ENCODE data around the gene GAST.
A peak's percentile ranks its signal among the peaks of the same experiment; 100 is the strongest.

Gene GAST

DNA sequence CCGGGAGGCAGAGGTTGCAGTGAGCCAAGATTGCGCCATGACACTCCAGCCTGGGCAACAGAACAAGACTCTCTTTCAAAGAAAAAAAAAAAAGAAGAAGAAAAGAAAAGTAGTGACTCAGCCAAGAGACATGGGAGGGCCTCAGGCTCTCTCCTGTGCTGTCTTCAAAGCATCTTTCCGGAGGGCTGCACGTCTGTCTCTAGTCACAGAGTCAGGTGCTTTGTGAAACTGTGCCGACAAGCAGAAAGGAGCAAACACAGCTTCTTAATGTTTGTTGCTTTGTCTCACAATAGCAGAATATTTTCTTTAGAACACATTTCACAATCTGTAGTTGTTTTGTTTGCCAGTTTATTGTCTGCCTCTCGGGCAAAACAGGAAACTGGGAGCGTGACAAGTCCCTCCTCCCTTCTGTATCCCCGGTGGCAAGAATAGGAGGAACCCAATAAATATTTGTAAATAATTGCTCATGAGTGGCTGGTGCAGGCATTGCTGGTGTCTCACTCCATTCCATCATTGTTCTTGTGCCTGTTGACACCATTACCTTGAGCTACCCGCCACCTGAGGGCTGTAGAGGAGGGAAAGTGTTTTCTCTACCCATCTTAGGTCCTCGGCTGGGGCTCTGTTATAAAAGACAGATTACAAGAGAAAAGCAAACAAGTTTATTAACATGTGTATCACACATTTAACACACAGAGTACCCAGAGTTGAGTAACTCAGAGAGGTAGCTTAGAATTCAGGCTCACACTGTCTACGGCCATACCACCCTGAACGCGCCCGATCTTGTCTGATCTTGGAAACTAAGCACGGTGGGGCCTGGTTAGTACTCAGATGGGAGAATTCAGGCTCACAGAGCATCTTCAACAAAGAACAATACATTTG lies 5.5 kb downstream of the GAST start:
- DNase-seq: no peak

DNA sequence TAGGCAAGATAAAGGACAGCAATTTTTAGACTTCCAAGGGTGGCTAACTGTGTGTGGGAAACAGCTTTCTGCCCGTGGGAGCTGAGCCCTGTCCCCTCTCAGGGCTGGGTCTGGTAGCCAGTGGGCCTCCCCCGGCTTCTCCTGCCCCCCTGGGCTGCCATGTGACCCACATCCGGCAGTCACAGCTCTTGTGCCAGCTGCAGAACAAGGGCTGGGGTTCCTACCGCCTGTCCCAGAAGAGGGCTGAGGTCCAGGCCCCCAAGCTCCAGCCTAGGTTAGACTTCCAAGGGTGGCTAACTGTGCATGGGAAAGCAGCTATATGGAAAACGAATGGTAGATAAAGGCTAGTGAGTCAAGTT lies 6.1 kb downstream of the GAST start:
- no peak for DNase-seq

DNA sequence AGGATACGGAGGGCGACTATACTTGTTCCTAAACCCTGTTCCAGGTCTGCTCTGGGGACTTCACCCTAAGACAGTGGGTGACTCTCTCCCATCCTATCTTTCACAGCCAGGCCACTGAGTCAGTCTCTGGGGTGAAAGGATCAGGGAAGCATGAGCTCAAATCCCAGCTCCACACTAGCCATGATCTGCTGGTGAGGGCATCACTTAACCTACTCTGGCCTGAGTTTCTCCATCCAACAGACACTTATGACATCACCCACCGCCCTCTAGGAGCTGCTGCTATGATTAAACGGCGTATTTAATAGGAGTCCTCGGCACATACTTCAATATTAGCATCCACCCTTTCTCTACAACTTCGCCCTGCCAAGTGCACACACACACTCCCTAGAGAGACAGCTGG lies 10.1 kb downstream of the GAST start:
- no peak for DNase-seq

DNA sequence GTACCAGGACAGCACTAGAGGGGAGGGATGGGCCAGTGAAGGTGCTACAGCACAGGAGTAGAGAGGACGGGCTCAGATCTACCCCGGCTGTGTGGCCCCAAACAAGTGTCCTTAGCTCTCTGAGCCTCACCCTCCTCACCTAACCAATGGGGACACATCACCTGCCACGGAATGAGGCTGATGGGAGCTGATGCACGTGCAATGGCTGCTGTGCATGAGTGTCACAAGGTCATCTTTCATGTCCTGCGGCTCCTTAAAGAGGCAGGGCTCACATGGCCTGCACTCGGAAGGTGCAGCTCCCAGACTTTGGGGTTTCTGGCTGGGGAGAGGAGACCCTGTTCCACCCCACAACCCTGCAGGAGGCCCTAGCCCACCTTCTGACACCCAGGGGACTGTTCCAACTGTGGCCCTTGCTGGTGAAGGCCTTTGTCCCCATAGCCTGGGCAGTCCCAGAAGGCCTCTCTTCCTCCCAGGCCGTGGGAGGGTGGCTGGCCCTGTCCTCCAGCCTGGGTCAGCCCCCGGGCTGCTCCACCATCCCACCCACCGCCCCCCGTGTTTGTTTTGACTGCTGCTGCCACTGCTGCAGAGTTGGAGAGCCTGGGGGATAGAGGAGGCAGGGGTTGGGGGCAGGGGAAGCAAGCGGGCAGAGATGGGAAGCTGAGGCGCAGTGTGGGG lies 11.8 kb downstream of the GAST start:
- DNase-seq: no peak

DNA sequence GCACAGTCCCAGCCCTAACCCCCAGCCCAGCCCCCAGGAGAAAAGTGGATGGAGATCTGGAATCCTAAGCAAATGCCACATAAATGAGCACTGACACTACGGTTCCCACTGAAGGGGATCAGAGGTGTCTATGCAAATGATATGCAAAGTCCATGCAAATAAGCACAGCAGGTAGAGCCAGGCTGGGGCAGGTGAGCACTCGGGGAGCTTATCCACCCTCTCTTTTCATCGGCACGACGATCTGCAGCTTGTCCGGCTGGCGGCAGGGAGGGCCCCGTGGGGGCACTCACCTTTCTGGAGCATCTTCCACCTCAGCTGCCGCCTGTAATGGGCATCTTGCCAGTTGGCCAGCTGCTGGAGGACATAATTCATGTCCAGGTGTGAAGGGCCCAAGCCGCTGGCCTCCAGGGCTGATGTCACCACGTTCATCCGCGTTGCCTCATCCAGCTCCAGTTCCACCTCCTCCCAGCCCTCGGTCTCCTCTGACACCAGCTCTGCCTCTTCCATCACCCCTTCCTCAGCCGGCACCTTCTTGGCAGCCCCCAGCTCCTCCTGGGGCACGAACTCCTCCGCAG lies 12.4 kb downstream of the GAST start:
- peak; percentile 17 for DNase-seq

DNA sequence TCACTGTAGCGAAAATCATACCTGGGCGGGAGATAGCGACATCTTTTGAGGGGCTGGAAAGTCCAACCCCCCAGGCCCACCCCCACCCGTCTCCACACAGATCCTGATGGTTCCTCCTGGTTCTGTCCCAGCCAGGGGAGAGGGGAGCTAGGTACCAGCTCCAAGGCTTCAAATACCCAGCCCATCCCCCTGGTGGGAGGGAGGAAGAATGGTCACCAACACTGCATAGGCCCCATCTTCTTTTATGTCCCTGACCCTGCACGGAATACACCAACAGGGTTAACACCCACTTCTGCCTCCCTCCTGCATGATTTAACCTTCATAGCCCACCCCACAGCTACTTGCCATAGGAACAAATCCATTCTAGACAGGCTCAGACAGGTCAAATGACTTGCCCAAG lies 13.0 kb downstream of the GAST start:
- no peak for DNase-seq

DNA sequence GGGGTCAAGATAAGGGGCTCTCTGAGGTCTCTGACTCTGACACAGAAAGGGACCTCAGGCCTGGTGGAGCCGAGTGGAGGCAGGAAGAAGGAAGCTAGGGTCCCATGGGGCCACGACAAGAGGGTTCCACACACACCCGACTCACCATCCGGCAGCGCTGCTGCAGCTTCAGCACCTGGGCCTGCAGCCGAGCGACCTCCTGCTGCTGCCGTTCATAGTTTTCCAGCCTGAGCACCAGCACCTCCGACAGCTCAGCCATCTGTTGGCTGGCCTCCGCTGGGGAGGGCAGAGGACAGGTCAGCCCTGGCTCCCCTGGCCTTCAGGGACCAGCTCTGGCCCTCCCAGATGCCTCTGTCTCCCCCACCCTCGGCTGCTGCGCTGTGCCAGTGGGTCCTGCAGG lies 15.9 kb downstream of the GAST start:
- DNase-seq: no peak

DNA sequence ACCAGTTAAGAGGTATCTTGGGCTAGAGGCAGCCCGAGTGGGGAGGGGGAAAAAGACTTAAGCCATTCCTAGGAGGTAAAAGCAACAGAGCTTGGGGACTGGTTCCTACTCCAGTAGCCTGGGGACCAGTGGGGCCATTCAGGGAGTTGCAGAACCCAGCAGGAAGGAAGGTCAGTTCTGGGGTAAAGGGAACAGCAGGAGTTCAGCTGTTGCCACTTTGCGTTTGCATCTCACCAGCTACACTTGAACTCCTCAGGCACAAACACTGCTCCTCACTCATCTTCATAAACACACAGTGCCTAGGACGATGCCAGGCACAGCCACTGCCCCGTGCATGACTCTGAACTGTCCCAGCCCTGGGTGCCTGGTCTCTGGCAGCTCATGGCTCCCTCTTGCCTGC lies 18.3 kb downstream of the GAST start:
- no peak for DNase-seq

DNA sequence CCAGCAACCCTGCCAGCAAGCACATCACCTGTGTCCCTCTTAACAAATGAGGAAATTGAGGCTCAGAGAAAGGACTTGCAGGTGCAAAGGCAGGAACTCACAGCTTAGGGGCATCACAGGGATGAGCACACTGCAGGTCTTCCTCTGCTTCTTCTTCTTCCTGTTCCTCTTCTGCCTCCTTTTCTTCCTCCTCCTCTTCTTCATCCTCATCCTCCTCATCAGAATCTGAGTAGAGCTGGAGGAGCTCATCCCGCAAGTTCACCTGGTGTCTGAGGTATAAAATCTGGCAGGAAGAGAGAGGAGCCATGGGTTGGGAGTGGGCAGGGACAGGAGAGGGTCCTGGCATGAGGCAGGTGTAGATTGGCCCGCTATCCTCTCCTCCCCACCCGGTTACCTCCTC lies 19.7 kb downstream of the GAST start:
- DNase-seq: no peak

DNA sequence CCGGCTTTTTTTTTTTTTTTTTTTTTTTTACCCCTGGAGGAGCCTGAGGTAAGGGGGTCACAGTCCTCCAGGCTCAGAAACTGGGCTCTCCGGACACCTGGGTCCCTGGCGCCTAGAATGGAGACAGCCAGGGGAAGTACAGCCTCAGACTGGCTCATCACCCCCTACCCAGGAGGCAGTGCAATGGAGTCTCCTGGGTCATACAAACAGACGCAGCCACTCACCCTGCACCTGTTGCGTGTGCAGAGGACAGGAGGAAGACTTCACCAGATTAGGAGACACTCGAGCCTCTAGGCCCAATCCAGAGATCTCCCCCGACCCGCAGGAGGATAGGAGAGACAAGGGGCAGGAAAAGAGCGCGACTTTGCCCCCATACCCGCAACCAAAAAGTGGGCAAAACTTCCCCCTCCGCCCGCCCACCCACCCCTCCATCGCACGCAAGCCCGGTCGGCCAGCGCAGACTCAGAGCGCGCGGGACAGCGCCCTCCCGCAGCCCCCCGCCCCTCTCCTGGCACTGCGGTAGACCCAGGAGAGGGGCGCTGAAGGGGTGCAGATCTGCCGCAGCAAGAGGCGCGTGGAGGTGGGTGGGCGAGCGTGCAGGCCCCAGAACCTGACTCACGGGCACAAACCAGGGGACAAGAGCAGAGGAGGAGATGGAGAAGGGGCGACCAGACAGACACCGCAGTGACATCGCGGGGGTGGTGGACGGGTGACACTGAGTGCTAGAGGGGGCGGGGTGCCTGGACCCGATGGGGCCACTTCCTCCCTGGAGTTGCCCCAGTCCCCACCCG lies 21.4 kb downstream of the GAST start:
- DNase-seq: no peak

DNA sequence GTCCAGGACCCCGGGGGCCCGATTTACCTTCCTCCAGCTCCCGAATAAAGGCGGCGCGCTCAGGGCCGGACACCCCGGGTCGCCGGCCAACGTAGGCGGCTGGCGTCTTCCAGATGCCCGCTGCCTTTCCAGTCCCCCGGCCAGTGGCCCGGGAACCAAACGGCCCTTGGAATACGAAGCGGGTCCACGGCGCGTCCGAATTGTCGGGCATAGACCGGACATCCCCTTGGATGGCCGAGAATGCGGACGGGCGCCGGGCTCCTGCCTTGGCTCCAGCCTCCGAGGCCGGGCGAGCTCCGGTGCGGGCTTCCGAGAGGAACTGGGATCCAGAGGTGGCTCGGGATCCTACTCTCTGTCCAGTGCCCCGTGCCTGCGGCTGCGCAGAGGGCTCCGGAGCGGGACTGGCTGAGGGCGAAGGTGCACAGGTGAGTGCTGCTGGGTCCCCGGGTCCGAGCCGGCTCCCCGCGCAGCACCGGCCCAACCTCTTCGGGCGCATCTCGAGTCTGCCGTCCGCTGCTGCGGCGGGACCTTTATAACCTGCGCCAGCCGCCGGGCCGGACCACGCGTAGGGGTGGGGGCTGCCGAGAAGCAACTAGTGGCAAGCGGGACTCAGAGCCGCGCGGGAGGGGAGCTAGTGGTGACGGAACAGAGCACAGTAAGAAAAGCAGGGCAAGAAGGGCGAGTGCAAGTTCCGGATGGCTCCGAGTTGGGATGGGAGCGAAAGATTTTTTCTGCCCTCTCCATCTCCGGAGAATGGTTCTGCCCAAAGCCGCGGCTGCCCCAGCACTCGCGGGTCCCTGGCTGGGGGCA lies 22.2 kb downstream of the GAST start, which contains the start of gene HAP1:
TSS of gene HAP1 (minus strand) at position 505 of the 810 bp plus-strand sequence. CDS start at position 496, 9 bp downstream.
- DNase-seq: no peak

DNA sequence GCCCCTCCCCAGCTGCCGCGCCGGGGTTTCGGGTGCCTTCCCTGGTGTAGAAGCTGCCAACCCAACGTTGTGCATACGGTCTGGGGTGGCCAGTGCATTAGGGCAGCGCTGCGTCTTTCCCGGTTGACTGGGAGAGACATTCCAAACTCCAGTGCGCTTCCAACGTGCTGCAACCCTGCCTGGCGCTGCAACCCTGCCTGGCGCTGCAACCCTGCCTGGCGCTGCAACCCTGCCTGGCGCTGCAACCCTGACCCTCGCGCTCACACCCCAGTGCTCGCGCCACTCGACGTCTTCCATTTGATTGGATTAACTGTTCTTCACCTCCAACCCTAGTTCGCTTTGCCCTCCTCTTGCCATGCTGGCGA lies 22.8 kb downstream of the GAST start:
- peak; percentile 20 for DNase-seq

DNA sequence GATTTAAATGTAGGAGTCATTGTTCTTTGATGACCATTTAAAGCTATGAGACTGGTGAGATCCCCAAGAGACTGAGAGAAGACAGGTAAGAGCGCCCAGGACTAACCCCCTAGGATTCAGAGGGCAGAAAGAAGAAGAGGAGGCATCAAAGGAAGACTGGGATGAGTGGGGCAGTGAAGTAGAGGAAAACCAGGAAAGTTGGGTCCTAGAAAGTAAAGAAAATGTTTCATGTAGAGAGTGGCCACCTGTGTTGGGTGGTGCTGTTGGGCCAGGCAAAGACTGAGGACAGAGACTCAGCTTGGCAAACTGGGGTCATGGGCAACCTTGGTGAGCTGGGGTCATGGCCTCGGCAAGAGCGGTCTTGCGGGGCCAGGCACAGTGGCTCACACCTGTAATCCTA lies 23.6 kb downstream of the GAST start:
- DNase-seq: no peak

DNA sequence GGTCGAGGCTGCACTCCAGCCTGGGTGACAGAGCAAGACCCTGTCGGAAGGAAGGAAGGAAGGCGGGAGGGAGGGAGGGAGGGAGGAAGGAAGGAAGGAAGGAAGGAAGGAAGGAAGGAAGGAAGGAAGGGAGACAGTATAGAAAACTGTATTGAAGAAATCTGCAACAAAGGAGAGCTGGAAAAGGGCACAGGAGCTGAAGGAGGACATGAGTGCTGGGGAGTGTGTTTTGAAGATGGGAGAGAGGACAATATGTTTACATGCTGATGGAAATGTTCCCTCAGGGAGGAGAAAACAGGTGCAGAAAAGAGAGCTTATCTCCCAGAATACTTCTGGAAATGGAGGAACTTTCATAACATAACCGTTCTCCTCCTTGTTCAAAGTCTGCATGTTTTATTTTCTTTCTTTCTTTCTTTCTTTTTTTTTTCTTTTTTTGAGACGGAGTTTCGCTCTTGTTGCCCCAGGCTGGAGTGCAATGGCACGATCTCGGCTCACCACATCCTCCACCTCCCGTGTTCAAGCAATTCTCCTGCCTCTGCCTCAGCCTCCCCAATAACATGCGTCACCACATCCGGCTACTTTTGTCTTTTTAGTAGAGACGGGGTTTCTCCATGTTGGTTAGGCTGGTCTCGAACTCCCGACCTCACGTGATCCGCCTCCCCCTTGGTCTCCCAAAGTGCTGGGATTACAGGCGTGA lies 25.0 kb downstream of the GAST start:
- DNase-seq: no peak

DNA sequence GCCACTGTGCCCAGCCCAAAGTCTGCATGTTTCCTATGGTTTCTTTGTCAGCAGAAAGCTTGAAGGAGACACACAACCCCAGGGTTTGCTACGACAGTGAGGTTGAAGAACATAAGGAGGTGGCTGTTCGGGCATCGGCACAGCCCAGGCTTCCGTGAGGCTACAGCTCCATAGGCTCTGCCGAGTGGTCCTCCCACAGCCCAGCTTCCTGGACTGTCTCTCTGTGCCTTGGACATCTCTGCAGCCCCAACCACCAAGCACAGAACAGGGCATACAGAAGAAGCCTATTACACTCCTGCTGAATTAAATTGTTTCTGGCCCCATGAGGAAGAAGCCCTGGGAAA lies 25.5 kb downstream of the GAST start:
- no peak for DNase-seq

DNA sequence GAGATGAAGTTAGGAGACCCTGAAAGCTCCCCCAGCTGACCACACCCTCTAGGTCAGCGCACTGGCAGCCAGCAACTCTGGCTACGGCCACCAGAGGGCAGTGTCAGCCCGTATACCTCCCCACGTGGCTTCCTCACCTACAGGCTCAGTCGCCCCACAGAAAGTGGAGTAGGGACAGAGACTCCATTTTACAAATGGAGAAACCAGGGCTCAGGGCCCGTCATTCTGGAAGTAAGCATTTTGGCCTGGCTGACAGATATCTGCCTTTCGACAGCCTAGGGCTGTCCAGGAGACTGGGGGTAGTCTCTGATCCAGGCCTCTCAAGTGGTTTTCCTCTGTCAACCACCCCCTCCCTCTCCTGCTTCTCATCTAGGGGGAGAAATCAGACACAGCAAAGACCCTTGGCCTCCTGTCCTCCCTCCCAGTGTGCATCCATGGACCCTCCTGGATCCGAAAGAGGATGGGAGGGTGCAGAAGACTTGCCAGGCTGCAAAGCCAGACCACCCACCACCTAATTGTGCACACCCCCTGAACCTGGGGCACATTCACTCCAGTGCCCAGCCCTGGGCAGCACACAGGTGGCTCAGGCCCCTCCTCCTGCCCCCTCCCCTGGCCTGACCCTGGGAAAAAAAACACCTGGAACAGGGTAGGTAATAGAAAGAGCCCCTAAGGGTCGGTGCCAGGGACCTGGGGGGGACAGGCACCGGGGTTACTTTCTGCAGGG lies 26.1 kb downstream of the GAST start:
- peak; percentile 56 for DNase-seq

DNA sequence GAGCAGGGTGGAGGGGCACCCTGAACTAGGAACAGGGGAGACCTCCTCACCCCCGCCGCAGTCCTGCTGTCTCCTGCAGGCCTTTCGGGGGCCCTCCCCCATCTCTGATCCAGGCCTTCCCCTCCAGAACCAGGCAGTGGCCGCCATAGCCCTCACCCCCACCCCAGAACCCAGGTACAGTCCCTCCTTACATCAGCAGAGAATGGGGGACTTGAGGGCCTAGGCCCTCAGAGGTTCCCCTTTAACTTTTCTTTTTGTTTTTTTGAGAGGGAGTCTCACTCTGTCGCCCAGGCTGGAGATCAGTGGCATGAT lies 26.6 kb downstream of the GAST start:
- no peak for DNase-seq

DNA sequence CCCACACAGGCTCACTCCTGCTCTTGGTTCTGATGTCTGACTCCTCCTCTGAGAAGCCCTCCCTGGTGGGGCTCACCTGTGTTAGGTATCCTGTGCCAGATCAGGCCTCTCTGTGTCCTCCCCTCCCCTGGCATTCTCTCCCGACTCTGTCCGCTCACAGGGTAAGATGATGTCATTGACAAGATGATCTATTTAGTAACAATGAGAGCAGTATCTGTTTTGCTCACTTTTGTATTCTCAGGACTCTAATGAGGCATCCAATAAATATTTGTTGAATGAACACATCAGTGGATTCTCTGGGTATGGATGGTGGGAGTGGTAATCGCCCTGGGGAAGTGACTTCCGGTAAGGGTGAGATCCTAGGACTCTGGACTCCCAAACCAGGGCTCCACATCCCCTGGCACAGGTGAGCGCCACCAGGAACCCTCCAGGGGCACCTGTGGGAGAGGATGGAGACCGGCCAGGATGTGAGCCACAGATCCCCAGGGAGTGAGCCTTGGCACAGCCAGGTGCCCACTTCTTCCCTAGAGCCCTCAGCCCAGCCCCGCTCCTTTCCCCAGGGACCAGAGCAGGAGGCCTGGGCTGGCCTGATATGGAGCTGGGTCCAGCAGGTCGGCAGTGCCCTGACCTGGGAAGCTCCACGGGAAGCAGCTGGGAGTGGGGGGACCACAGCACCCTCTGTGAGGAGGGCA lies 27.7 kb downstream of the GAST start:
- DNase-seq: no peak

DNA sequence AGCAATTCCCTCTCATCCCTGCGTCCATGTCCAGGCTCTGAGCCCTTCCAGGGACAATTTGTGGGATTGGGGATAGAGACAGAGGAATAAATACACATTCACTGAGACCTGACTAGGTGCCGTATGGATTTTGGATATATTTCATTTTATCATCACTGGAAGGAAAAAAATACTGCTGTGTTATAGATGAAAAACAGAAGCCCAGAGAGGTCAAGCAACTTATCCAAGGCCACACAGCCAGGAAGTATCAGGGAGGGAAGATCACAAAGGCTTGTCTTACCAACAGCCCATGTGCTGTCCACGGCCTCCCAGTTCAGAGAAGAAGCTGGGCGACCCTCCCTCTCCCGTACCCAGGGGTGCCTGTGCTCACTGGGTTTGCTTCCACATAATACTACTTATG lies 28.4 kb downstream of the GAST start:
- no peak for DNase-seq

DNA sequence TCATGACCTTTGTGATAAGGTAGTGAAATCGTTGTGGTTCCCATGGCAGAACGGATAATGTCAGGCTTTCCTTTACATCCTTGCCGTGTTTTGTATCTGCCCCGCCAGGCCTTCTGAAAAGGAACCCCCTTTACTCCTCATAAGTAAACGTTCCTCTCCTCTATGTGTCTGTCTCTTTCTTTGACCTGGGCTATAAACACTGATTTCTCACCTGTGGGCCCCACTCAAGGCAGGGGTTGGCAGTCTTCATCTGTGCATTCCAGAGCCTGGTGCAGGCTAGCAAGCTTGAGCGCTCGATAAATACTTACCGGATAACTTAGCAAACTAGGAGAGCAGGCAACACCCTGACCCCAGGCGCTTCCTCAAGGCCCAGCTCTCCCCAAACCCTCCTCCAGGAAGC lies 29.6 kb downstream of the GAST start:
- DNase-seq: no peak

DNA sequence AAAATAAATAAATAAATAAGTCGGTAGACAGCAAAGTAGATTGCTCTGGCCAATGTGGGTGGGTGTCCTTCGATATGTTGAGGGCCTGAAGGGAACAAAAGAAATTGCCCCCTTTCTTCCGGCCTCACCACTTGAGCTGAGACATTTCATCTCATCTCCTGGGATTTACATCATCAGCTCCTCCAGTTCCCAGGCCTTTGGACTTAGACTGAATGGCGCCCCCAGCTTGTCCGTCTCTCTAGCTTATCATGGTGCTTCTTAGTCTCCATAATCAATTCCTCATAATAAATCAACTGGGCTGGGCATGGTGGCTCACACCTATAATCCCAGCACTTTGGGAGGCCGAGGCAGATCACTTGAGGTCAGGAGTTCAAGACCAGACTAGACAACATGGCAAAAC lies 36.1 kb downstream of the GAST start:
- DNase-seq: no peak
